Measurements from ENCODE around the gene PLXNA2. TPM values are rescaled to one million over a fixed set of nuclear protein-coding genes. Genes with fewer than 3 reads are reported as not detected.

PLXNA2 gene
- total RNA-seq, 2 experiments from 2014 or later: 0.23 TPM; not detected in 1

GRCh38 chr1:208209286-208209685 is 34.9 kb downstream of the PLXNA2 start:
- H3K4me1 ChIP-seq (ENCODE audit: insufficient read depth, low read length, poor library complexity, severe bottlenecking): no peaks in the 10 kb centered on the region
- H2AFZ ChIP-seq (ENCODE audit: low read length): no peak overlapping the region
- H3K27ac ChIP-seq (ENCODE audit: low read depth, low read length, poor library complexity, severe bottlenecking): no peak overlapping the region
- DNase-seq (ENCODE audit: low spot score): no peak
- POLR2A ChIA-PET: no interaction called here
- CTCF ChIA-PET (ENCODE audit: unreplicated experiment): no interaction called here
- H3K4me2 ChIP-seq (ENCODE audit: low read length): no peak overlapping the region
- TF ChIP-seq, protein P1, sequence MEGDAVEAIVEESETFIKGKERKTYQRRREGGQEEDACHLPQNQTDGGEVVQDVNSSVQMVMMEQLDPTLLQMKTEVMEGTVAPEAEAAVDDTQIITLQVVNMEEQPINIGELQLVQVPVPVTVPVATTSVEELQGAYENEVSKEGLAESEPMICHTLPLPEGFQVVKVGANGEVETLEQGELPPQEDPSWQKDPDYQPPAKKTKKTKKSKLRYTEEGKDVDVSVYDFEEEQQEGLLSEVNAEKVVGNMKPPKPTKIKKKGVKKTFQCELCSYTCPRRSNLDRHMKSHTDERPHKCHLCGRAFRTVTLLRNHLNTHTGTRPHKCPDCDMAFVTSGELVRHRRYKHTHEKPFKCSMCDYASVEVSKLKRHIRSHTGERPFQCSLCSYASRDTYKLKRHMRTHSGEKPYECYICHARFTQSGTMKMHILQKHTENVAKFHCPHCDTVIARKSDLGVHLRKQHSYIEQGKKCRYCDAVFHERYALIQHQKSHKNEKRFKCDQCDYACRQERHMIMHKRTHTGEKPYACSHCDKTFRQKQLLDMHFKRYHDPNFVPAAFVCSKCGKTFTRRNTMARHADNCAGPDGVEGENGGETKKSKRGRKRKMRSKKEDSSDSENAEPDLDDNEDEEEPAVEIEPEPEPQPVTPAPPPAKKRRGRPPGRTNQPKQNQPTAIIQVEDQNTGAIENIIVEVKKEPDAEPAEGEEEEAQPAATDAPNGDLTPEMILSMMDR (conservative IDR thresholded peaks at IDR 0.05; ENCODE audit: low read length): no peak
- no peak for TF ChIP-seq EZH2phosphoT487 (IDR thresholded peaks at IDR 0.05; ENCODE audit: borderline replicate concordance, low read depth, low read length)
- no peaks in the 10 kb centered on the region for H3K79me2 ChIP-seq (ENCODE audit: insufficient read depth, low read depth, low read length)
- H3K9me3 ChIP-seq (ENCODE audit: low read length): no peaks in the 10 kb centered on the region
- intact Hi-C loops (cut with micrococcal nuclease; ENCODE audit: unreplicated experiment): no loop called here
- no peaks in the 10 kb centered on the region for H4K20me1 ChIP-seq (ENCODE audit: insufficient read depth, low read length)
- no peaks in the 10 kb centered on the region for H3K36me3 ChIP-seq (ENCODE audit: insufficient read depth, low read length)
- H3K9me2 ChIP-seq (ENCODE audit: insufficient read depth, low read length): no peaks in the 10 kb centered on the region
- H3K4me3 ChIP-seq (ENCODE audit: low read depth, low read length, poor library complexity, severe bottlenecking): no peak overlapping the region
- BruUV-seq (replicated peaks): no TSS peak

DNA sequence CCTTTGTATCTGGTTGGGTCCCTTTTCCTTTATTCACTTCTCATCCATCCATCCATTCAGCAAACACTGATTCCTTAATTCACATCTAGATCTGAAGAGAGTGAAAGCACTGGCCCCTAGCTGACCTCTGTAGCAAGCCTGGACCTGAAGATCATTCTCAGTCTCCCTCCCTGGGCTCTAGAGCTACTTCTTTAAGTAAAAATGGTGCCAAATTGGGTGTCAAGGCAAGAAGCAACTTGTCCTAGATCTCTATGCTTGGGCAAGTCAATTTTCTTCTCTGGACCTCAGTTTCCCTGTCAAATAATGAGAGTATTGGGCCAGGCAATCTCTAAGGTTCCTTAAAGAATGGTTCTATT is 36.1 kb downstream of the PLXNA2 start:
- H3K36me3 ChIP-seq (ENCODE audit: insufficient read depth, low read length): no peaks in the 10 kb centered on the region
- no peaks in the 10 kb centered on the region for H3K79me2 ChIP-seq (ENCODE audit: insufficient read depth, low read depth, low read length)
- H4K20me1 ChIP-seq (ENCODE audit: insufficient read depth, low read length): no peaks in the 10 kb centered on the region
- no peak overlapping the region for H3K4me3 ChIP-seq (ENCODE audit: low read depth, low read length, poor library complexity, severe bottlenecking)
- CTCF ChIA-PET (ENCODE audit: unreplicated experiment): no interaction called here
- H3K4me1 ChIP-seq (ENCODE audit: insufficient read depth, low read length, poor library complexity, severe bottlenecking): no peaks in the 10 kb centered on the region
- no peaks in the 10 kb centered on the region for H3K9me2 ChIP-seq (ENCODE audit: insufficient read depth, low read length)
- POLR2A ChIA-PET: interaction anchor here (1.0 kb wide), 1 partner anchor 13 kb away, joined by 3 read pairs; no protein-coding TSS in a partner anchor
- H3K27ac ChIP-seq (ENCODE audit: low read depth, low read length, poor library complexity, severe bottlenecking): no peak overlapping the region
- DNase-seq (ENCODE audit: low spot score): no peak
- H3K9me3 ChIP-seq (ENCODE audit: low read length): no peaks in the 10 kb centered on the region
- intact Hi-C loops (cut with micrococcal nuclease; ENCODE audit: unreplicated experiment): no loop called here
- TF ChIP-seq, protein P1 (conservative IDR thresholded peaks at IDR 0.05; ENCODE audit: low read length): no peak
- TF ChIP-seq EZH2phosphoT487 (IDR thresholded peaks at IDR 0.05; ENCODE audit: borderline replicate concordance, low read depth, low read length): no peak
- no peak overlapping the region for H2AFZ ChIP-seq (ENCODE audit: low read length)
- BruUV-seq (replicated peaks): no TSS peak
- no peak overlapping the region for H3K4me2 ChIP-seq (ENCODE audit: low read length)

- no peak overlapping the region for H2AFZ ChIP-seq (ENCODE audit: low read length)
- BruUV-seq (replicated peaks): no TSS peak
- H3K79me2 ChIP-seq (ENCODE audit: insufficient read depth, low read depth, low read length): no peaks in the 10 kb centered on the region
- ChIA-PET POLR2A (interaction anchor here (0.6 to 1.0 kb wide), 2 partner anchors 14 to 1705 kb away, joined by 3 read pairs; no protein-coding TSS in a partner anchor), CTCF (ENCODE audit: unreplicated experiment) (no interaction called here)
- H3K9me3 ChIP-seq (ENCODE audit: low read length): no peaks in the 10 kb centered on the region
- TF ChIP-seq, protein P1 (conservative IDR thresholded peaks at IDR 0.05; ENCODE audit: low read length): no peak
- no peak for TF ChIP-seq EZH2phosphoT487 (IDR thresholded peaks at IDR 0.05; ENCODE audit: borderline replicate concordance, low read depth, low read length)
- H3K4me1 ChIP-seq (ENCODE audit: insufficient read depth, low read length, poor library complexity, severe bottlenecking): no peaks in the 10 kb centered on the region
- no peaks in the 10 kb centered on the region for H3K9me2 ChIP-seq (ENCODE audit: insufficient read depth, low read length)
- no peak for DNase-seq (ENCODE audit: low spot score)
- no peak overlapping the region for H3K4me3 ChIP-seq (ENCODE audit: low read depth, low read length, poor library complexity, severe bottlenecking)
- H4K20me1 ChIP-seq (ENCODE audit: insufficient read depth, low read length): no peaks in the 10 kb centered on the region
- H3K36me3 ChIP-seq (ENCODE audit: insufficient read depth, low read length): no peaks in the 10 kb centered on the region
- H3K27ac ChIP-seq (ENCODE audit: low read depth, low read length, poor library complexity, severe bottlenecking): no peak overlapping the region
- no peak overlapping the region for H3K4me2 ChIP-seq (ENCODE audit: low read length)
- intact Hi-C loops (cut with micrococcal nuclease; ENCODE audit: unreplicated experiment): no loop called here
Measured at GRCh38 chr1:208207388-208208131, 36.6 kb downstream of the PLXNA2 start.

Data from OCI-LY7 (cell line).